Vagina (tissue), 2 donors: Measurements from ENCODE around the gene WASF1.

Experiments
- CTCF ChIP-seq, 3 experiments: fragments of 450-650 bp in 2 of 3; fragments of 200-600 bp in 1 of 3; sonication (generic) in 1 of 3; IDR thresholded peaks; one replicate each; pipeline ENCODE4 v1.5.1; 2017 to 2019; ENCODE audit warnings: antibody characterized with exemption in 3 of 3, mild to moderate bottlenecking in 2 of 3, moderate library complexity in 2 of 3
- POLR2A ChIP-seq, 2 donors: fragments of 450-650 bp; IDR thresholded peaks; one replicate each; pipeline ENCODE4 v1.6.1; 2017; ENCODE audit warnings: antibody characterized with exemption in 2 of 2, mild to moderate bottlenecking in 2 of 2, moderate library complexity in 2 of 2
- POLR2AphosphoS5 ChIP-seq, 2 donors: sonication (generic); formaldehyde crosslinking; IDR thresholded peaks; one replicate each; pipeline ENCODE4 v1.9.0; 2017; ENCODE audit warnings: antibody characterized with exemption in 2 of 2, mild to moderate bottlenecking in 2 of 2, low read depth in 1 of 2; ENCODE audit not compliant: insufficient read depth in 1 of 2

GRCh38 chr6:110216140-110216539, 36.7 kb upstream of the WASF1 start:
- TF ChIP-seq CTCF (IDR thresholded peaks at IDR 0.05) (no peak), POLR2A (IDR thresholded peaks at IDR 0.05) (no peak), POLR2AphosphoS5 (IDR thresholded peaks at IDR 0.05; ENCODE audit: insufficient read depth in 1 of 2, low read depth in 1 of 2) (no peak)
